NCI-H345 treated with DMSO at 0.1 percent for 48 hours (cell line): ENCODE results near the gene SP5.
"Not testable (repeated sequence)": the region's sequence is repeated elsewhere in the genome, so short reads cannot be mapped to it uniquely, and the experiment has no call there.

Experiments
- DNase-seq: peaks from one replicate; lab custom pipeline; 2025; ENCODE audit not compliant: unreplicated experiment; lab: John Stamatoyannopoulos, UW

The SP5 gene

DNA sequence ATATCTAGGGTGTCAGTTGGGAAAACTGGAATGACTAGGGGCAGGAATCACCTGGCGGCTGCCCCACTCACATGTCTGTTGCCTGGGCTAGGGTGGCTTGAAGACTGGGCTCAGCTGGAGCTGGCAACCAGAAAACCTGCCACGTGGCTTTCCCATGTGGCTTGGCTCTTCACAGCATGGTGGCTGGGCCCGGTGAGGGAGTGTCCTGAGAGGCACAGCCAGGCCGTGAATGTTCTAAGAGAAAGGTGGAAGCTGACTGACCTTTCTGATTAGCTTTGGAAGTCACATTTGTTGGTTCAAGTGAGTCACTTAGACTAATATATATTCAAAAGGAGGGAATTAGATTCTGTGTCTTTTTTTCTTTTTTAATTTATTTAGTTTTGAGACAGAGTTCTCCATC is 22.7 kb downstream of the SP5 start:
- no peak for DNase-seq

DNA sequence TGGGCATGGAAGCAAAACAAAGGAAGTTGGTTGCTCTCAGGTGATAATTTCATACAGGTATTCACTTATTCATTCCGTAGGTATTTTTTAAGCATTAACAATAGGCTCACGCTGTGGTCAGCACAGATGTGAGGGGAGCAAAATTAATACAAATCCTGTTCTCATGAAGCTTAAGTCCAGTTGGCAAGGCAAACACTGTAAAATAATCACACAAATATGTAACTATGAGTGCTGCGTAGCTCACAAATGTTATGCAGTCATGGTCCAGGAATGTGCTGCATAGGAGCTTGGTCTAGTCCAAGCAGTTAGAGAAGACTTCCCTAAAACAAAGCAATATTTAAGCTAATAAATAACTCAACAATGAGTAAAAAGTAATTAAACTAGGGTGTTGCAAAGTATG is 23.9 kb downstream of the SP5 start:
- no peak for DNase-seq

DNA sequence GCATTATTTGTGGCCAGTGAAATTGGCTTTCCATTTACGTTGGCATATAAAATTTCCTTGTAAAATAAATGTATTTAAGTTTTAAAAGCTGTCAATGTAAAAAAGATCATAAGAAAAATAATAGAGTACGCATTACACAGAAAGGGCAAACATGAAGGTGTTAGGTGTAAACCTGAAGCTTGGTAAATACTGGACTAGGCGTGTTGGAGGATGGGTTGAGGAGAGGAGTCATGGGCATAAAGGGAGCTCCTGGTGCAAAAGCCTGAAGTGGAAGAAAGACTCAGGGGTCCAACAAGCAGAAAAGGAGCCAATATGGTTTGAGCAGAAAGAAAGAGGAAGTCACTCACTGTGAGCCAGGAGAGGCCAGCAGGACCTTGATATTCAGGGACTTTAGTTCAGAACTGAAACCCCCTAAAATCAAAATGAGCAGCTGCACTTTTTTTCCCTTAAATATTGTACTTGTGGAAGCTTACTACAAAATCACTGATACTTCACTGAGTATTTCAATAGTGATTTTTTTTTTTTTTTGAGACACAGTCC is 24.4 kb downstream of the SP5 start:
- DNase-seq = no peak

DNA sequence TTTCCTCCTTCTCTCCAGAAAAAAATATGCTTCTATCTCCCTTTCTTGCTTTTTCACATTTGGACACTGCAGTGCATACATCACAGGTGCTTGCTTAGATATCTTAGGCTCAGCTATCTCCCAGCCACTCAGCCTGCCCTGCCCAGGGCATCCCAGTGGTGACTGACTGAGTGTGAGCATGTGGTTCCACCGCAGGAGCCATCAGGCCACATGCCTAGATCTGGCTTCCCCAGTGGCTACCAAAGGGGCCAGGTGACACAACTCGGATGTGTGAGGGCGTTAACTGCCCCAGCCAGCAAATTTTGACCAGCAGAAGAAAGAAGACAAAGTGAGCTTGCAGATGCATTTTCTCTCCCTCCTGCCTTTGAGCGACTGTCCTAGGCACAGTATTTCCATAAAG is 25.5 kb downstream of the SP5 start:
- no peak for DNase-seq

DNA sequence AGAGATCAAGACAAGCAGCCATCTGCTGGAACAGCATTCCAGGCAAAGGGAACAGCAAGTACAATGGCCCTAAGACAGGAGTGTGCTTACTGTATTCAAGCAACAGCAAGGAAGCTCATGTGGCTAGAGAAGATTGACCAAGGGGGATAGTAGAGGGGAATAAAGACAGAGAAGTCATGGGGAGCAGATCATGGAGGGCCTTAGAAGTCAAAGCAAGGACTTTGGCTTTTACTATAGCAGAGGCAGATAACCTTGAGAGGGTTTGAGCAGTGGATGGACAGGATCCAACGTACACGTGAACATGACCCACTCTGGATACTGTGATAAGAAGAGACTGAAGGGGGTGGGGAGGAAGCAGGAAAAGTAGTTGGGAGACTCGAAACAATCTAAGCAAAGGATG is 26.9 kb downstream of the SP5 start:
- no peak for DNase-seq

DNA sequence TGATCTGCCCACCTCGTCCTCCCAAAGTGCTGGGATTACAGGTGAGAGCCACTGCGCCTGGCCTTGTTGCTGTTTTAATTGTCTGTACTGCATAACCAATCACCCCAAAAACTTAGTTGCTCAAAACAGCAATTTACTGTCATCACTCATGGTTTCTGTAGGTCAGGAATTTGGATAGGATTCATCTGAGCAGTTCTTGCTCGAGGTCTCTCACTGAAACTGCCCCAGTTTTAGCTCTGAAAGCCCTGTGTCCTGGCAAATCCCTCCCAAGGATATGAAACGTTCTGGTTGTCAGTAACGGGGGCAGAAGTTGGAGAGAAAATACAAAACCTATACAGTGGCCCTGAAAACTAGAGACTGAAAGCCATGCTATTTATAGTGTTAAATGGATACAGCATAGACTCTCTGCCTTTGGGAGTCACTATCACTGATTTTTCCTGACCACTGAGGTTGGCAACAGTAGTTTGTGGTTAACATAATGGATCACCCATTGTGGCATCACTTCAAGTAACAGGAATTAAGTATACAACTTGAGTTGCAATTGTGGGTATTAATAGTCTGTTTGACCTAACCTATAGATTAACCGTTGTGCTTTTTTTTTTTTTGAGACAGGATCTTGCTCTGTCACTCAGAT is 27.9 kb downstream of the SP5 start:
- no peak for DNase-seq

DNA sequence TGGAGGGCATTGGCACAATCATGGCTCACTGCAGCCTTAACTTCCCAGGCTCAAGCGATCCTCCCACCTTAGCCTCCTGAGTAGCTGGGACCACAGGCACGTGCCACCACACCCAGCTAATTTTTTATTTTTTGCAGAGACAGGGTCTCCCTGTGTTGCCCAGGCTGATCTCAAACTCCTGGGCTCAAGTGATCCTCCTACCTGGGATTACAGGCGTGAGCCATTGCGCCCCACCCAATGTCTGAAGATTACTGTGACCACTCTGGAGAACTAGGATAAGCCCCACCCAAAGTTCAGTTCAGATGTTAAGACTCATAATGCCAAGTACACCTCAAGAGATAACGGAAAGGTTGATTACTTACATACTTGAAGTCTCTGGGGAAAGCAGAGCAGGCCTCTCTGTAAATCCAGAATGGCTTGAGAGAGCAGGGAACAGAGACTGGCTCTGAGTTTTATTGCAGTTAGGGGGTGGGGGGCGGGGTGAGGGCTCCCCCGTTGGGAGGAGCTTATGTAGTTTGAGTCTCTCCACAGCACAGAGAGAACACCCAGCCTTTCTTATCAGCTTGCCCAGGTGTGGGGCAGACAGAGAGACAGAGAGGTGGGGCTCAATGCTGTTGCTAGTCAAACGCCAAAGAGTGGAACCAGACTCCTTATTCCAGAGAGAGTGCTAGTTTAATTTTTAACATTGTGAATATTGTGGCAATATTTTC is 28.5 kb downstream of the SP5 start:
- DNase-seq = no peak

DNA sequence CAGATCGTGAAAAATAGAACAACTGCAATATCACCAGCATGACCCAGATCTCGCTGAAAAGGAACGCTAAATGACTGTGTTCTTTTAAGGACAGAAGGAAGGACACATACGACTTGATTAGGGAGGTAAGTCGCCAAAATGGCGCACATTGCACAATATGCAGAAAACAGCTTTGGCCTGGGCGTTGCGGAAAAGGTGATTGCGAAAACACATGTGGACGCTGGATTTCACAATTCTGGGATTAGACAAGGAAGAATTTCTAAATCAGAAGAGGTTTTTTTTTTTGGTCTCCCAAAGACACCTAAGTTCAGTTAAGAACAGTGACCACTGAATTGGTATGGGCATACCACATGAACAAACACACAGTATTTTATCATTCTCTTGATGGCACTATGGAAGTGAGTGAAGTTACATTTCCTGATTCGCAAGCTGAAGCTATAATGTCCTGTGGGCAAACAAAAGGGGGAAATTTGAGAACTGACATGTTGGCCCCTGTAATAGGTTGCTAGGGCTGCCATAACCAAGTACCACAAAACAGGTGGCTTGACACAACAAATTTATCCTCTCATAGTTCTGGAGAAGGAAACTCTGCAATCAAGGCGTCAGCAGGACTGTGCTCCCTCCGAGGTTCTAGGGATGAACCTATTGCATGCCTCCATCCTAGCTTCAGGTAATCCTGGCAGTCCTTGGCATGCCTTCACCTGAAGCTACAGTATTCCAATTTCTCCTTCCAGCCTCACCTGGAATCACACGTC is 29.3 kb downstream of the SP5 start:
- DNase-seq = no peak

DNA sequence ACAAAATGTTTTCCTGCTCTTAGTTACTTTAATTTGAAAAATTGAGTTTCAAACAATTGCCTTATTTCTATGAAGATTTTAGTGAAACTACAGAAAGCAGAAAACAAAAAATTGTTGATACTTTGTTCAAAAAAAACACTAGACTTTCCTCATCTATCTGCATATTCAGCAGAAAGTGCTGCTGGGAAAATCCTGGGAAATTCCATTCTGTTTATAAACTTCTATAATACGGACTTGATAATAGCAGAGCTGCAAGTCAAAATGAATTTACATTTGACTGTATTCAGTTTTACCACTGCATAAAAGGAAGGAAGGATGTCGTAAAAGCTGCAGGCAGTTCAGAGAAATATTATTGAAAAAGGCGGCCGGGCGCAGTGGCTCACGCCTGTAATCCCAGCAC is 30.2 kb downstream of the SP5 start:
- no peak for DNase-seq

DNA sequence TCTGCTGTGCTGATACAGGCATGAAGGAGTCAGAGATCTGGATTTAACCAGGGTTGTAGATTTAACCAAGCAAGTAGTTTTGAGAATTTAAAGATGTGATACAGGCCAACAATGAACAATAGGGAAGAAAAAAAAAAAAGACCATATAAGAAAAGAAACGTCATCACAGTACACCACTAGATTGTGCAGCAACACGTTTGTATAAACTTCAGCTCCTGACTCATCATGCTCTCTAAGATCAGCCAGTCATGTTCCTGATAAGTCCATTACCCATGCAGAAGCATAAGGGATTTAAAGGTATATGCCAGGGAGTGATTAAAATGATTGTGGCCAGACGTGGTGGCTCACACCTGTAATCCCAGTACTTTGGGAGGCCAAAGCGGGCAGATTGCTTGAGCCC is 32.8 kb downstream of the SP5 start:
- DNase-seq = no peak

DNA sequence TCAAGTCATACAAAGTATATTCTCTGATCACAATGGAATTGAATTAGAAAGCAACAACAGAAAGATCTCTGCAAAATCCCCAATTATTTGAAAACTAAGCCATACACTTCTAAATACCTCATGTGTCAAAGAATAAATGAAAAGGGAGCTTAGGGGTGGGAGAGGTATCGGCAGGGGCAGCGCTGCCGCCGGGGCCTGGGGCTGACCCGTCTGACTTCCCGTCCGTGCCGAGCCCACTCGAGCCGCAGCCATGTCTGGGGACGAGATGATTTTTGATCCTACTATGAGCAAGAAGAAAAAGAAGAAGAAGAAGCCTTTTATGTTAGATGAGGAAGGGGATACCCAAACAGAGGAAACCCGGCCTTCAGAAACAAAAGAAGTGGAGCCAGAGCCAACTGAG is 36.4 kb downstream of the SP5 start:
- not testable (repeated sequence) for DNase-seq

DNA sequence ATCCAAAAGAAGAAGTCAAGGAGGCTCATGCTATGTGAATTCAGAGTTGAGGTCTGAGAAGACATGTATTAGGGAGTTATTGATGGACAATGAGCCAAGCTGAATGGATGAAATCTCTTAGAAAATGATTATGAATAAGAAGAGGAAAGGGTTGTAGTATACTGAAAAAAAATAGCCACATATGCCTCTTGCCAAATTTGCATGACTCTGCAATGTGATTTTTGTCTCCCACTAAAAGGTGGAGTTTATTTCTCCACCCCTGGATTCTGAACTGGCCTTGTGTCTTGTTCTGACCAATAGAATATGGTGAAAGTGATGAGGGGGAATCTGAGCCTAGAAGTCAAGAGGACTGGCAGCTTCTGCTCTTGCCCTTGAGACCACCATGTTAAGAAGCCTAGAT is 46.4 kb downstream of the SP5 start:
- no peak for DNase-seq

DNA sequence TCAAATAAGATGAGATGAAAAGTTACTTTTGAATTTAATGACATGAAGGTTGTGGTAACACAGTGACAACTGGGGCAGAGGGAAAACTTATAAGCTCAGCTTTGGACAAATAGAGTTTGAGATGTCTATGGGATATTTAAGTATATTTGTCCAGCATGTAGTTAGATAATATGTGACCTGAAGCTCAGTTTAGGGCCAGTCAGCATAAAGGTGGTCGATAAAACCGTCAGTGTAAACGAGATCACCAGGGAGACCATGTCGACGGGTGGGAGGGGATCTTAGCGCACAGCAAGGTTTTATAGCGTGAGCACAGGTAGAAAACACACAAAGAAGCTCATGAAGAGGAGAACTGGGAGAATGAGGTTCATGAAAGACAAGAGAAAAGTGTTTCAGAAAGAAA is 47.6 kb downstream of the SP5 start:
- DNase-seq = no peak

DNA sequence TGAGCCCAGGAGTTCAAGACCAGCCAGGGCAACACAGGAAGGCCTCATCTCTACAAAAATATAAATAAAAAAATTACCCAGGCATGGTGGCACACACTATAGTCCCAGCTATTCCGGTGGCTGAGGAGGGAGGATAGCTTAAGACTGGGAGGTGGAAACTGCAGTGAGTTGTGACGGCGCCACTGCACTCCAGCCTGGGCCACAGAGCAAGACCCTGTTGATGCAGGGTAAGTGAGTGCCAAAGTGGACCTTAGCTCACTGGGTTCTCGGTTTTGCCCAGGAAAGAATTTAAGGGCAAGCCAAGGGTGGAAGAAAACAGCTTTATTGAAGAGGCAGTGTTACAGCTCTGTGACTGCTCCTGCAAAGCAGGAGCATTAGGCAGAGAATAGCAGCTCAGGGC is 48.1 kb downstream of the SP5 start:
- DNase-seq = no peak

DNA sequence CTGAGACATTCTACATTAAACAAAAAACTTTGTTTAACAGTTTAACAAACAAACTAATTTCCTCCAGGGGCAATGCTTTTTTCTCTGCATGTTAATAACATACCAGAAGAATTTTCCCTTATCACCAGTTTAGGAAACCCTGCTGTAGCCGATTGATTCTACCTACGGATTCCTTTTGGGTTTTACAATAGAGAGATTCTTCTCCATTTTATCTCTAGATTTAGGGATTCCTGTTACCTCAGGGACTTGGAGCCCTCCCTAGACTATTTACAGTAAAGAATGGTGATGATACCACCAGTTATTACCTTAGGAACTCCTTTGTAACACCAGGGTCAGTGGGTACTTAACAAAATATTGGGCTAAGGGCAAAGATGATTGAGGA is 49.7 kb downstream of the SP5 start:
- DNase-seq = no peak

DNA sequence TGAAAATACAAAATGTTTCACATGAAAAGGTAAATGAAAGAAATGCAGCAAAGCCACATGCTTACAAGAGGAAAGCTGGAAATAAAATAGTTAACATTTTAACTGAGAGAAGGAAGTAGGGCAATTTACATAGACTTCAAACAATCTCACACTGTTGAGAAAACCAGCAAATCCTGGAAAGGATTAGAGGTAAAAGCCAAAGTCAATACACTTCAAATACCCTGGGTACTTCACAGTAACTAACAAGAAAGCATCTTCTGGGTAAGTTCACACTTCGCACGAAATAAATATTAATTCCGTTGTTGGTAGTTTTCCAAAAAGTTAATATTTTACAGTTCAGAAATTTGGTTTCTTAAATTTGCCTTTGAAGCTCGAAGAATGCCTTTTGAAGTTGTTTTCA is 51.6 kb downstream of the SP5 start:
- DNase-seq = no peak
